GM18505 (cell line): ENCODE measurements around the gene MBOAT1.
"Not testable (repeated sequence)": the region's sequence is repeated elsewhere in the genome, so short reads cannot be mapped to it uniquely, and the experiment has no call there.

Source experiments
- ATAC-seq: cut with Tn5 transposase; IDR thresholded peaks from one replicate; pipeline ENCODE4 v1.9.1; 2021; ENCODE audit not compliant: unreplicated experiment
- POLR2A ChIP-seq: IDR thresholded peaks from 4 replicates; pipeline ENCODE4 v1.6.1; 2011; ENCODE audit warnings: borderline replicate concordance; ENCODE audit not compliant: insufficient read depth, insufficient read length; ENCODE audit errors: extremely low read depth

The MBOAT1 gene

GRCh38 chr6:20182926-20183521 is 29.2 kb downstream of the MBOAT1 start:
- ATAC-seq: no peak
- TF ChIP-seq POLR2A: no peak

- ATAC-seq: no peak
- TF ChIP-seq POLR2A: no peak
These were observed 30.2 kb downstream of the MBOAT1 start for GRCh38 chr6:20182069-20182468.

- TF ChIP-seq POLR2A: no peak
- ATAC-seq: no peak
These were observed 31.3 kb downstream of the MBOAT1 start for GRCh38 chr6:20180935-20181334.

GRCh38 chr6:20179287-20180045 is 32.8 kb downstream of the MBOAT1 start:
- ATAC-seq: not testable (repeated sequence)

- TF ChIP-seq POLR2A: no peak
These were observed 33.9 kb downstream of the MBOAT1 start for GRCh38 chr6:20178327-20178726.

GRCh38 chr6:20175810-20176410 is 36.4 kb downstream of the MBOAT1 start:
- no peak for ATAC-seq

More at GRCh38 chr6:20178327-20178726, 33.9 kb downstream of the MBOAT1 start:
- no peak for ATAC-seq

GRCh38 chr6:20173833-20174792 is 38.2 kb downstream of the MBOAT1 start:
- no peak for TF ChIP-seq POLR2A
- ATAC-seq: peak; percentile 84

More at GRCh38 chr6:20175810-20176410, 36.4 kb downstream of the MBOAT1 start:
- no peak for TF ChIP-seq POLR2A

GRCh38 chr6:20172842-20173456 is 39.3 kb downstream of the MBOAT1 start:
- ATAC-seq: no peak

GRCh38 chr6:20170455-20171148 is 41.7 kb downstream of the MBOAT1 start:
- ATAC-seq: no peak
- TF ChIP-seq POLR2A: no peak

More at GRCh38 chr6:20172842-20173456, 39.3 kb downstream of the MBOAT1 start:
- TF ChIP-seq POLR2A: no peak

GRCh38 chr6:20169786-20170185 is 42.5 kb downstream of the MBOAT1 start:
- no peak for ATAC-seq
- no peak for TF ChIP-seq POLR2A

GRCh38 chr6:20169119-20169557 is 43.1 kb downstream of the MBOAT1 start:
- ATAC-seq: no peak
- no peak for TF ChIP-seq POLR2A

GRCh38 chr6:20168690-20169089 is 43.6 kb downstream of the MBOAT1 start:
- ATAC-seq: no peak

GRCh38 chr6:20167601-20168000 is 44.7 kb downstream of the MBOAT1 start:
- ATAC-seq: no peak
- no peak for TF ChIP-seq POLR2A

More at GRCh38 chr6:20168690-20169089, 43.6 kb downstream of the MBOAT1 start:
- no peak for TF ChIP-seq POLR2A

GRCh38 chr6:20166210-20166609 is 46.1 kb downstream of the MBOAT1 start:
- no peak for ATAC-seq

More at GRCh38 chr6:20166210-20166609, 46.1 kb downstream of the MBOAT1 start:
- no peak for TF ChIP-seq POLR2A
